SU-DHL-6 (cell line): ENCODE data around the gene ATL3.

Experiments used
- H2AFZ ChIP-seq: fragments of 200-600 bp; sonication (generic); 2 replicates; pipeline ENCODE4 v1.6.1; 2014; ENCODE audit warnings: low read depth, mild to moderate bottlenecking, moderate library complexity, mixed read lengths, antibody characterized with exemption, low read length; ENCODE audit not compliant: severe bottlenecking
- H3F3A ChIP-seq: fragments of 200-600 bp; shearing (Covaris generic); 2 replicates; pipeline ENCODE4 v1.6.0; 2016; ENCODE audit warnings: antibody characterized with exemption, mild to moderate bottlenecking; ENCODE audit not compliant: insufficient read depth
- H3K27ac ChIP-seq: fragments of 200-600 bp; sonication (generic); 2 replicates; pipeline ENCODE4 v1.5.1; 2016; ENCODE audit warnings: low read depth, mild to moderate bottlenecking, low read length, moderate library complexity, mixed read lengths
- H3K27me3 ChIP-seq: fragments of 200-600 bp; sonication (generic), shearing (Covaris generic); 2 replicates; pipeline ENCODE4 v1.6.0; 2014; ENCODE audit warnings: mild to moderate bottlenecking, low read length
- H3K36me3 ChIP-seq: fragments of 200-600 bp; sonication (generic); 2 replicates; pipeline ENCODE4 v1.6.1; 2014; ENCODE audit warnings: mild to moderate bottlenecking, low read length, mixed read lengths
- H3K4me2 ChIP-seq: fragments of 300-600, 200-600 bp; shearing (Covaris generic), sonication (generic); 2 replicates; pipeline ENCODE4 v1.6.0; 2014; ENCODE audit warnings: low read length, low read depth, mild to moderate bottlenecking; ENCODE audit not compliant: poor library complexity, severe bottlenecking
- H3K4me3 ChIP-seq: fragments of 200-600 bp; sonication (generic); 2 replicates; pipeline ENCODE4 v1.5.1; 2014; ENCODE audit warnings: antibody characterized with exemption, low read length, mild to moderate bottlenecking, mixed read lengths; ENCODE audit not compliant: insufficient read depth, poor library complexity, severe bottlenecking
- H3K79me2 ChIP-seq: fragments of 200-600 bp; sonication (generic); 2 replicates; pipeline ENCODE4 v1.6.1; 2014; ENCODE audit warnings: mild to moderate bottlenecking, low read length, moderate library complexity; ENCODE audit not compliant: insufficient read depth
- H3K9ac ChIP-seq: fragments of 200-600 bp; sonication (generic); 2 replicates; pipeline ENCODE4 v1.7.0; 2014; ENCODE audit warnings: mild to moderate bottlenecking, low read length
- H3K9me2 ChIP-seq: fragments of 200-600 bp; sonication (generic); replicated peaks from 2 replicates; pipeline ENCODE4 v1.6.1; 2014; ENCODE audit warnings: low read length; ENCODE audit not compliant: insufficient read depth
- H3K9me3 ChIP-seq: fragments of 200-600 bp; sonication (generic); 2 replicates; pipeline ENCODE4 v1.6.1; 2014; ENCODE audit warnings: low read length, mixed read lengths; ENCODE audit not compliant: insufficient read depth
- H4K20me1 ChIP-seq: fragments of 200-600 bp; sonication (generic); 2 replicates; pipeline ENCODE4 v1.6.1; 2014; ENCODE audit warnings: low read depth, mild to moderate bottlenecking, antibody characterized with exemption, low read length, moderate library complexity, mixed read lengths
- CTCF ChIP-seq: fragments of 200-600 bp; sonication (generic); IDR thresholded peaks from one replicate; pipeline ENCODE4 v1.5.1; 2017; ENCODE audit warnings: antibody characterized with exemption, mild to moderate bottlenecking, low read length, moderate library complexity; ENCODE audit not compliant: insufficient read depth, poor library complexity, severe bottlenecking
- EZH2phosphoT487 ChIP-seq: fragments of 200-600 bp; sonication (generic), shearing (Covaris generic); conservative IDR thresholded peaks from 2 replicates; pipeline ENCODE4 v1.6.1; 2018; ENCODE audit warnings: mild to moderate bottlenecking, antibody characterized with exemption, low read length, moderate library complexity, mixed read lengths

Gene ATL3

GRCh38 chr11:63698976-63699733 lies 28.0 kb upstream of the ATL3 start:
- Histone ChIP-seq H3K4me2 (no peak overlapping the region), H2AFZ (no peak overlapping the region), H3F3A (0 out of 2 replicates have a peak, but pooled peaks cover 3% of the 10 kb centered on the region), H3K36me3 (no peaks in the 10 kb centered on the region), H4K20me1 (peaks cover 6% of the 10 kb centered on the region; the same call in 1 of the 2 replicates), H3K9me3 (no peaks in the 10 kb centered on the region), H3K79me2 (peaks cover 87% of the 10 kb centered on the region), H3K27me3 (no peaks in the 10 kb centered on the region), H3K9ac (no peak overlapping the region), H3K27ac (no peak overlapping the region), H3K4me3 (no peak overlapping the region), H3K9me2 (no peaks in the 10 kb centered on the region)
- TF ChIP-seq EZH2phosphoT487 (no peak), CTCF (no peak)

- Histone ChIP-seq H3K9ac (no peak overlapping the region), H3K27me3 (no peaks in the 10 kb centered on the region), H3K4me2 (no peak overlapping the region), H3K4me3 (no peak overlapping the region), H2AFZ (no peak overlapping the region), H4K20me1 (peaks cover 6% of the 10 kb centered on the region; the same call in 1 of the 2 replicates), H3K9me2 (no peaks in the 10 kb centered on the region), H3K9me3 (no peaks in the 10 kb centered on the region), H3K79me2 (peaks cover 87% of the 10 kb centered on the region), H3K27ac (no peak overlapping the region), H3K36me3 (no peaks in the 10 kb centered on the region), H3F3A (0 out of 2 replicates have a peak, but pooled peaks cover 3% of the 10 kb centered on the region)
- TF ChIP-seq CTCF (no peak), EZH2phosphoT487 (no peak)
These were observed 23.4 kb upstream of the ATL3 start for GRCh38 chr11:63694596-63694995.

GRCh38 chr11:63687845-63688244 lies 16.7 kb upstream of the ATL3 start:
- Histone ChIP-seq H4K20me1 (0 out of 2 replicates have a peak, but pooled peaks cover 4% of the 10 kb centered on the region), H3K79me2 (peaks cover 97% of the 10 kb centered on the region), H3F3A (0 out of 2 replicates have a peak, but pooled peaks cover 3% of the 10 kb centered on the region)

More at GRCh38 chr11:63687845-63688244, 16.7 kb upstream of the ATL3 start:
- Histone ChIP-seq H3K4me3 (no peak overlapping the region), H3K9me2 (no peaks in the 10 kb centered on the region), H2AFZ (no peak overlapping the region), H3K36me3 (no peaks in the 10 kb centered on the region), H3K27ac (no peak overlapping the region), H3K9me3 (no peaks in the 10 kb centered on the region), H3K4me2 (no peak overlapping the region), H3K27me3 (no peaks in the 10 kb centered on the region), H3K9ac (no peak overlapping the region)
- TF ChIP-seq EZH2phosphoT487: no peak
- TF ChIP-seq CTCF: no peak
